ENCODE results near the gene CCDC47.

The CCDC47 gene

DNA sequence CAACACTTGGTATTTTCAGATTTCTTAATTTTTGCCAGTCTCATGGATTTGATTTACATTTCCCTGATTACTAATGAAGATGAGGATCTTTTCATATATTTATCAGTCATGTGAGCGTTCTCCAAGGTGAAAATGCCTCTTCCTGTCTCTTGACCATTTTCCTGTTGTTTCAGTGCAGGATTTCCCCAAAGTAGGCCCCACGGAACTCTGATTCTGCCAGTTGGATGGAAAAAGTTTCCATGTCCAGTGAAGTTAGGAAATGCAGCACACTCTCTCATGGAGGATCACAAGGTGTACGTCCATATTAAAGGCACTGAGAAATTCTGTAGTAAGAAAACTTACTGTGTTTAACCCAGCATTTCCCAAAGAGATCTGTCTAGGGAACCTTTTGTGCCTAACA is 57.0 kb downstream of the CCDC47 start:
- in situ Hi-C loops (cut with MboI; ENCODE audit: low pct_unique_long_range_greater_than_20kb, low sequenced_read_pairs, unreplicated experiment) = no loop called here
- TF ChIP-seq, protein P1, sequence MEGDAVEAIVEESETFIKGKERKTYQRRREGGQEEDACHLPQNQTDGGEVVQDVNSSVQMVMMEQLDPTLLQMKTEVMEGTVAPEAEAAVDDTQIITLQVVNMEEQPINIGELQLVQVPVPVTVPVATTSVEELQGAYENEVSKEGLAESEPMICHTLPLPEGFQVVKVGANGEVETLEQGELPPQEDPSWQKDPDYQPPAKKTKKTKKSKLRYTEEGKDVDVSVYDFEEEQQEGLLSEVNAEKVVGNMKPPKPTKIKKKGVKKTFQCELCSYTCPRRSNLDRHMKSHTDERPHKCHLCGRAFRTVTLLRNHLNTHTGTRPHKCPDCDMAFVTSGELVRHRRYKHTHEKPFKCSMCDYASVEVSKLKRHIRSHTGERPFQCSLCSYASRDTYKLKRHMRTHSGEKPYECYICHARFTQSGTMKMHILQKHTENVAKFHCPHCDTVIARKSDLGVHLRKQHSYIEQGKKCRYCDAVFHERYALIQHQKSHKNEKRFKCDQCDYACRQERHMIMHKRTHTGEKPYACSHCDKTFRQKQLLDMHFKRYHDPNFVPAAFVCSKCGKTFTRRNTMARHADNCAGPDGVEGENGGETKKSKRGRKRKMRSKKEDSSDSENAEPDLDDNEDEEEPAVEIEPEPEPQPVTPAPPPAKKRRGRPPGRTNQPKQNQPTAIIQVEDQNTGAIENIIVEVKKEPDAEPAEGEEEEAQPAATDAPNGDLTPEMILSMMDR (IDR thresholded peaks at IDR 0.05; ENCODE audit: extremely low read depth, insufficient read depth, missing control alignments) = no peak
- no peak for DNase-seq (ENCODE audit: low spot score)

DNA sequence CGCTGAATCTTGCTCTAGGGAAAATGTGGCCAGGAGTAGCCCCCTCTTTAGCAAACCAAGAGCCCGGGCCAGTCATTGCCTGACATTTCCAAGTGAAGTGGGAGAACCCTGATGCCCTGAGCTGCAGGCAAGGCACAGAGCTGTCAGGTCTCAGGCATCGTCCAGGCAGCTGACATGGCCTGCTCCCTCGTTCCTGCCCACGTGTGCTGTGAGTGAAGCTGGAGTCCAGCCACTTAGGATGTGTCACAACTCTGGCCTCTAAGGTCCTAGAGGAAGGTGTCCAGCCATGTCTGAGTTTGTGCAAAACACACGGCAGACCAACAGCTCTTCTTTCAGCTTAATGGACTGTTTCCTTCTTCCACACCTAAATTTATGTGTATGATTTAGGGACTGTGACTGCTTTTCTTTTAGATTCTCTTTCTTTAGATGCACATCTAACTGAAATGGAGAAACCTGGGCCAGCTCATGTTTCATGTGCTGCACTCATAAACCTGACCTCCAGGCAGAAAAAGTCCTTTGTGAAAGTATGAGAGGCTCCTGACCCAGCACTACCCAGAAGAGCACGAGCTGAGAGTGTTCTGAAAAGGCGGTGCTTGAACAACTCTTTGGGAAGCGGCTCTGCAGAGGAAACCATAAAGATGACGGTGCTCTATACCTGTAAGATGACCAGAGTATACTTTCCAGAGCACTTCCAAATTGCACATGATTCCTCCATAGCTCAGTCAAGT is 58.7 kb downstream of the CCDC47 start:
- TF ChIP-seq, protein P1 (IDR thresholded peaks at IDR 0.05; ENCODE audit: extremely low read depth, insufficient read depth, missing control alignments) = no peak
- in situ Hi-C loops (cut with MboI; ENCODE audit: low pct_unique_long_range_greater_than_20kb, low sequenced_read_pairs, unreplicated experiment) = no loop called here
- DNase-seq (ENCODE audit: low spot score) = no peak

DNA sequence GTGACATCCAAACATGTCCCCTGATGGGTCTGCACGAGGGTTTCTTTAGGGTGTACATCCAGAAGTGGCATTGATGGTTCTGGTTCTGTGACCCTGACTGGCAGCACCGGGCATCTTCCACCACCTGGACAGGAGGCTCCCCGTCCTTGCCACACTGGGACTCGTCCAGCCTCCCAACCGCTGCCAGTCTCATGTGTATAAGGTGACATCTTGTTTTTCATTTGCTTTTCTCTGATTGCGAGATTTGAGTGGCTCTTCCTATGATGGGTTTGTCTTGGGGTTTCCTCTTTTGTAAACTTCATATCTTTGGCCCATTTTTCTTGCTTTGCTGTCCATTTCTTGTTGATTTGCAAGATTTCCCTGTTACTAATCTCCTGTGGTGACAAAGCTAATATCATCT is 64.3 kb downstream of the CCDC47 start:
- TF ChIP-seq, protein P1 (IDR thresholded peaks at IDR 0.05; ENCODE audit: extremely low read depth, insufficient read depth, missing control alignments) = no peak
- in situ Hi-C loops (cut with MboI; ENCODE audit: low pct_unique_long_range_greater_than_20kb, low sequenced_read_pairs, unreplicated experiment) = no loop called here
- no peak for DNase-seq (ENCODE audit: low spot score)

DNA sequence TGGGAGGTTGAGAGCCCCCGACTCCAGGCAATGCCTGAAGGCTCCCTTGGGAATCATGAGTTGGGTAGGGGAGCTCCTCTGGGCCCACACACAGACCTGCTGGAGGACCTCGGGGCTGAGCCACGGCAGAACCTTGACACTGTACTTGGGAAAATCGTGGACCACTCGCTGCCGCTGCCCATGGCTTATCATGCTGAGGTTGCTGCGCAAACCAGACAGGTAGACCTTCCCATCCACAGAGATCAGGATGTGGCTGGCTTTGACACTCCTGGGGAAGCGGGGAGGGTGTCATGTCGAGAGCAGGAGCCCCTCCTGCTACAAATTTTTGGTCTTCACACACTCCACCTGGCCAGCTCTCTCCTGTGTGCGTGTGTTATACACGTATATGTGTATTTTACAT is 66.2 kb downstream of the CCDC47 start:
- DNase-seq (ENCODE audit: low spot score) = no peak
- TF ChIP-seq, protein P1 (IDR thresholded peaks at IDR 0.05; ENCODE audit: extremely low read depth, insufficient read depth, missing control alignments) = no peak
- in situ Hi-C loops (cut with MboI; ENCODE audit: low pct_unique_long_range_greater_than_20kb, low sequenced_read_pairs, unreplicated experiment) = no loop called here

DNA sequence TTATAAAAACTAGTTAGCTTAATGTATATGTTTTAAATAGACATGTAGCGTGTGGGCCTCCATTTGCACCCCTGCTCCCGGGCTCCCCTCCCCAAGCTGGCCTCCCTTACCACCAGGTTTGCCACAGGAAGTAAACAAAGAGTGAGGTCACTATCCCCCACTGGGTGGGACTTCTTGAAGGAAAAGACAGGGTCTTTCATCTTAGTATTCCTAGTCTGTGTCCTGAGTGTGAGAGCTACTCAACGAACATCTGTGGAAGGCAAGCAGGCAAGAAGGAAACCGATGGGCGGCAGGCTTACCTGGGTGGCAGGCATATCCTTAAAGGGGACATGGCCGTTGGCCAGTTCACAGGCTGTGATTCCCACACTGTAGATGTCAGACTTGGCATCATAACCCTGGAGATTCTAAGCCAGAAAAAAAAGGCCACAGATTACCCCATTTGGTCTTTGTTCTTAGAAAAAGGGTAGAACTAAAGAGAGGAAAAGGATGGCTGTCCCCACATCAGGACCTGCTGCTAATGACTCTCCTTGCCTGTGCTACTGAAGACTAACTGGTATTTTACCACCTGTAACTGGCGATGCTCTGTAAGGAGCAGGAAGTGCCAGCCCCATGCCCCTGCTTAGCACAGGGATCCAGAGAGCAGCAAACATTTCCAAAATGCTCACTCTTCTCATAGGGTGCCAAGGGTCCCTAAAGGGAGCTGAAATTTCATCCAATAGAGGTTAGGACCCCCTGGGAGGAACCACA is 66.9 kb downstream of the CCDC47 start:
- TF ChIP-seq, protein P1 (IDR thresholded peaks at IDR 0.05; ENCODE audit: extremely low read depth, insufficient read depth, missing control alignments) = no peak
- in situ Hi-C loops (cut with MboI; ENCODE audit: low pct_unique_long_range_greater_than_20kb, low sequenced_read_pairs, unreplicated experiment) = no loop called here
- DNase-seq (ENCODE audit: low spot score) = no peak

DNA sequence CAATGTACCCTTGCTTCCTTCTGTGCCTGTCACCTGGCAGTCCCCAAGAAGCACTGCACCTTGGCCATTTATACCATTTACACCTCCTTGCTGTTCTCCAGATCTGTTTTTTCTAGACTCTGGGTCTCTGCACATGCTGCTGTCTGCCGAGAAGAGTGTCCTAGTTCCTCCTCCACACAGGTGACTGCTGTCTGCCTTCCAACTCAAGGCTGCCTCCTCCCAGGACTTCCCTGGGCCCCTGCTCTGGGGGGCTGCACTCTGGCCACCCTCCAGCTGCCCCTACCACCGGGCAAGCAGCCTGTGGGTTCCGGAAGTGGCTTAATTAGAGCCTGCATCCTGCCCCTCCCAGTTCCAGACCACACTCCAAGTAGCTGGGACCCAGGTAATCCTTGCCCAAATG is 67.7 kb downstream of the CCDC47 start:
- in situ Hi-C loops (cut with MboI; ENCODE audit: low pct_unique_long_range_greater_than_20kb, low sequenced_read_pairs, unreplicated experiment) = no loop called here
- no peak for DNase-seq (ENCODE audit: low spot score)
- TF ChIP-seq, protein P1 (IDR thresholded peaks at IDR 0.05; ENCODE audit: extremely low read depth, insufficient read depth, missing control alignments) = no peak
